ENCODE results near the gene ALG9.

DNA sequence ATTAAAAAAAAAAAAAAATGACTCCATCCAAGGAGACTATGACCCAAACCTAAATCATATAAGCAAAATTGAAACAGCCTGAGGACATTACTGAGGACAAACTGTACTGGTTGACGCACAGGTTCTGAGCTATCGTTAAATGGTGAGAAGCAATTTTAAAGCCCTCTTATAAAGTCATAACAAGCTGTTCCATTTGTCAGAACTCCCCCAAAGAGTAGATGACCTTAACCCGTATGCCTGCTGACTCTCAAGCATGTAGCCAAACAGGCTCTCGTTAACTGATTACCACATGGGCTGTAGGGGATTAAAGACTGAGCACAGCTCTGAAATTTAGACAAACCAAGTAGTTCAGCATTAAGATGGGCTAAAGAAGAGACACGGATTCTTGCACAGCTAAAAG, 38.0 kb upstream of the ALG9 start:
- TF ChIP-seq, protein P1, sequence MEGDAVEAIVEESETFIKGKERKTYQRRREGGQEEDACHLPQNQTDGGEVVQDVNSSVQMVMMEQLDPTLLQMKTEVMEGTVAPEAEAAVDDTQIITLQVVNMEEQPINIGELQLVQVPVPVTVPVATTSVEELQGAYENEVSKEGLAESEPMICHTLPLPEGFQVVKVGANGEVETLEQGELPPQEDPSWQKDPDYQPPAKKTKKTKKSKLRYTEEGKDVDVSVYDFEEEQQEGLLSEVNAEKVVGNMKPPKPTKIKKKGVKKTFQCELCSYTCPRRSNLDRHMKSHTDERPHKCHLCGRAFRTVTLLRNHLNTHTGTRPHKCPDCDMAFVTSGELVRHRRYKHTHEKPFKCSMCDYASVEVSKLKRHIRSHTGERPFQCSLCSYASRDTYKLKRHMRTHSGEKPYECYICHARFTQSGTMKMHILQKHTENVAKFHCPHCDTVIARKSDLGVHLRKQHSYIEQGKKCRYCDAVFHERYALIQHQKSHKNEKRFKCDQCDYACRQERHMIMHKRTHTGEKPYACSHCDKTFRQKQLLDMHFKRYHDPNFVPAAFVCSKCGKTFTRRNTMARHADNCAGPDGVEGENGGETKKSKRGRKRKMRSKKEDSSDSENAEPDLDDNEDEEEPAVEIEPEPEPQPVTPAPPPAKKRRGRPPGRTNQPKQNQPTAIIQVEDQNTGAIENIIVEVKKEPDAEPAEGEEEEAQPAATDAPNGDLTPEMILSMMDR (IDR thresholded peaks at IDR 0.05) = no peak
- TF ChIP-seq EZH2phosphoT487 (IDR thresholded peaks at IDR 0.05) = no peak

All from neural progenitor cell (in vitro differentiated cells).